Activated T-cell treated with anti-CD3 and anti-CD28 coated beads, Interleukin-2, amount 50 U/mL, for 4 hours (primary cell): Measurements from ENCODE around the gene SDR42E1. TPM values are rescaled to one million over a fixed set of nuclear protein-coding genes. Genes with fewer than 3 reads are reported as not detected.

Source experiments
- ATAC-seq, 2 donors: fragments of 200-7000 bp; cut with Tn5 transposase; one replicate each; pipeline ENCODE4 v1.10.0; 2021
- DNase-seq: peaks from one replicate; pipeline ENCODE4 v3.0.0-alpha.2; 2020
- H3K27me3 Mint-ChIP-seq: one replicate; pipeline ENCODE4 v1.8.0; 2021; ENCODE audit warnings: low read depth, mixed read lengths
- H3K36me3 Mint-ChIP-seq: one replicate; pipeline ENCODE4 v1.8.0; 2022; ENCODE audit warnings: mixed read lengths; ENCODE audit not compliant: insufficient read depth
- H3K4me1 Mint-ChIP-seq: one replicate; pipeline ENCODE4 v1.8.0; 2021; ENCODE audit warnings: low read depth, mixed read lengths
- H3K4me3 Mint-ChIP-seq: one replicate; pipeline ENCODE4 v1.8.0; 2021; ENCODE audit warnings: mild to moderate bottlenecking, moderate library complexity, mixed read lengths
- H3K9me3 Mint-ChIP-seq: one replicate; pipeline ENCODE4 v1.8.0; 2021; ENCODE audit warnings: mixed read lengths
- total RNA-seq, 3 donors: library from RNA; stranded (reverse); gene quantifications; one replicate each; pipeline ENCODE4 v1.2.1, GENCODE V29; 2021

Gene SDR42E1
- total RNA-seq, 3 donors from 2014 or later, result 2.0 to 5.7 (median 5.5) TPM

DNA sequence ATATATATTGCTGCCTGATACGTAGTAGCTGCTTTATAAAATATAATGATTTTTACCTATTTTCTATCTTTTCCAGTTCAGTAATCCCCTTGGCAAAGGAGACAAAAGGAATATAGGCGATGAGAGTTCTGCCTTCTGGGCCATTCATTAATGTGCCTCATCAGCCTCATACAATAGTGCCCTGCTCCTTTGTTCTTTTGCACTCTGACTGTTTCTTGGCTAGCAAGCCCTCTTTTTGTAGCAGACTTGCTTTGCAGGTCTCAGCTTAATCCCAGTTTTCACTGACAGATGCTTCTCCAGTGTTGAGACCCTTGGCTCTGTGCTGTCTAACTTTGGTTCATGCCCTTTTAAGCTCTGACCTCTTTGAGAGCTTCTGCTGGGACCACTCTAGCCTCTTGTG lies 34.2 kb upstream of the SDR42E1 start:
- no peak overlapping the region for H3K4me3 Mint-ChIP-seq
- no peaks in the 10 kb centered on the region for H3K36me3 Mint-ChIP-seq
- DNase-seq (no peak), ATAC-seq (no peak)
- H3K9me3 Mint-ChIP-seq, result no peaks in the 10 kb centered on the region
- peaks cover 5% of the 10 kb centered on the region for H3K27me3 Mint-ChIP-seq
- no peaks in the 10 kb centered on the region for H3K4me1 Mint-ChIP-seq

DNA sequence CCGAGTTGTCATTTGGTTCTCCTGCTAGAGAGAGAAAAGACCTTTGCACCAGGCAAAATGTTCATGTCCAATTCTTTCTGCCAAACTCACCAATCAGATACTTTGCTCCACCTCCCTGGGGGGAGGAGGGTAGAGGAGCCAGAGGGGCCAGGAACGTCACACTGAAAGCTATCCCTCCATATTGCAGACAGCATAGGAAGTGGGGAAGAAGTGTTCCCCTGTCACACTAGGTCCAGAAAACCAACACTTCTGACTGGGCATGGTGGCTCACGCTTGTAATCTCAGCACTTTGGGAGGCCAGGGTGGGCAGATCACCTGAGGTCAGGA lies 33.3 kb upstream of the SDR42E1 start:
- Mint-ChIP-seq H3K4me3 (no peak overlapping the region), H3K27me3 (peaks cover 5% of the 10 kb centered on the region), H3K9me3 (no peaks in the 10 kb centered on the region), H3K36me3 (no peaks in the 10 kb centered on the region), H3K4me1 (no peaks in the 10 kb centered on the region)
- no peak for DNase-seq
- no peak for ATAC-seq

DNA sequence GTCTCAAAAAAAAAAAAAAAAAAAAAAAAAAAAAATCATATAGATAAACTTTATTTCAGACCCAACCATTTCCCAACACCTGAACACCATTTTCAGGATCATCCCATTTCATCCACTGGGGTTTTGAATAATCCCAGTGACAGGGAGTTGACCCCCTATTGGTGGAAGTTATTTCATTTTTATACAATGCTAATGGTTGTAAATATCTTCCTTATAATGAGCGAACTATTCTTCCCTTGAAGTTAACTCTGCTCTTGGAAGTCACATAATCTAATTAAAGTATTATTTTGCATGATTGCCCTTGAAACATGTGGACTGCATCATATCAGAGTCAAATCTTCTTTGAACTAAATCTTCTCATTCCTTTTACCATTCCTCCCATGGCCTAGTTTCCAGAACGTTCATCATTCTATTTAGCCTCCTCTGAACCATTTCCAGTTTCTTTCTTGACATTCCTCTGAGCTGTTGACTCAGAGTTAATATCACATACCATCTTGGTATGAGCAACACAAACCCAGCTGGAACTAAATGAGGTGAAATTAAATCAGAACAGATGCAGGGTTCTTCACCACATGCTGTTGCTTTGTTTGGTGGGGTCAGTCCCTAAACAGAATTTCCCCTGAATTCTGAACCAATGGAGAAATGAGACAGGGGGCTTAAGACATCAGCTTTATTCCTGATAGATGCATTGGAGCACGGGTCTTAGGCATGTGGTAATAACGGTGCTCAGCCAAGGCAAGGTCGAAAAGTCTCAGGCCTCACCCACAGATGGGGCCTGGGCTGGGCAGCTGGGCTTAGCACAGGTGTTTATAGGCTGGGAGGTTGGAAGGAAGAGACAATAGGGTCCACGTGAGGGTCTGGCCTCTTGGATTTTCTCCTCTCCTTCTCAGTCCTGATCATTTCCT lies 32.7 kb upstream of the SDR42E1 start:
- Mint-ChIP-seq H3K9me3 (no peaks in the 10 kb centered on the region), H3K27me3 (peaks cover 7% of the 10 kb centered on the region), H3K4me3 (no peak overlapping the region), H3K36me3 (no peaks in the 10 kb centered on the region), H3K4me1 (no peaks in the 10 kb centered on the region)
- ATAC-seq, result no peak
- DNase-seq, result no peak

DNA sequence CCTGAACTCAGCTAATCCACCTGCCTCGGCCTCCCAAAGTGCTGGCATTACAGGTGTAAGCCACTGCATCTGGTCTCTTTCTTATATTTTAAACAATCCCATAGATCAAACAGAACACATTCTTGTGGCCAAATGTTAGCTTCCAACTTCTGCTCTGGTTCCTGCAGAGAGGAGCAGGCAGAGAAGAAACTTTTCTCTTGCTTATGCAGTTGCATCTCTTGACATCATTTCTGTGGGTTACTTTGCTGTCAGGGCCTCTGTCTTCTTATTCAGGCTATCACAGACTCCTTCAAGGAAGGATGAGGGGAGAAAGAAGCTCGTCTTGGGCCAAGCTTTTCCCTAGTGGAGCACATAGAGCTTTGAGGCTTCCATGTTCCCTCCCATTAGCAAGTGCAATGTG lies 31.6 kb upstream of the SDR42E1 start:
- no peak for DNase-seq
- Mint-ChIP-seq H3K4me1 (no peaks in the 10 kb centered on the region), H3K9me3 (no peaks in the 10 kb centered on the region), H3K36me3 (no peaks in the 10 kb centered on the region), H3K27me3 (peaks cover 10% of the 10 kb centered on the region), H3K4me3 (no peak overlapping the region)
- ATAC-seq, result no peak

DNA sequence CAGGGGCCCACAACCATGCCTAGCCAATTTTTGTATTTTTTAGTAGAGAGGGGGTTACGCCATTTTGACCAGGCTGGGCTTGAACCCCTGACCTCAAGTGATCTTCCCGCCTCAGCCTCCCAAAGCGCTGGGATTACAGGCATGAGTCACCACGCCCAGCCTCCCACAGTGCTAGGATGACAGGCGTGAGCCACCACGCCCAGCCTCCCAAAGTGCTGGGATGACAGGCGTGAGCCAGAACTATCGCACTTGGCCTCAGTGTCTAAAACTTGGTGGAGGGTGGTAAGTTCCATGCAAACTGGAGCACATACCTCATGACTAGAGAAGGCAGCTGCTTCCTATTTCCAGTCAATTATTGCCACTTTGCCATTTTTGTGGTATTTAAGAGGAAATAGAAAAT lies 30.9 kb upstream of the SDR42E1 start:
- ATAC-seq (no peak), DNase-seq (no peak)
- Mint-ChIP-seq H3K4me1 (no peaks in the 10 kb centered on the region), H3K4me3 (no peak overlapping the region), H3K9me3 (no peaks in the 10 kb centered on the region), H3K27me3 (peaks cover 7% of the 10 kb centered on the region), H3K36me3 (no peaks in the 10 kb centered on the region)

DNA sequence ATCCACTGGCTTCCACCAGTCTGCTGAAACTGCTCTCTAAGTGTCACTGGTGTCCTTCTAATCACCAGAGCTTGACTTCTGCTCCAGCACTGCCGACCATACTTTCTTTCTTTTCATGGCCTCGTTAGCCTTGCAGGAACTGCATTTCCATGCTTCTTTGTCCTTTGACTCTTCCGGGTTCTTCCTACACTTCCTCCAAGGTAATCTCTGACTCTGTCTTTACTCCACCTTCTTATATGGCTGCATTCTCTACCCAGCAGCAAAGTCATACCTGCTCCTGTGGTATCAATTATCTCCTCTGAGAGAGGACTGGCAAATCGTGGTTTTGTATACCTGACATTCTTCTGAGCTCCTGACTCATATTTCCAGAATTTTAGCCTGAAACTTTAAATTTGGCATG lies 30.3 kb upstream of the SDR42E1 start:
- ATAC-seq, result no peak
- H3K9me3 Mint-ChIP-seq, result no peaks in the 10 kb centered on the region
- peaks cover 5% of the 10 kb centered on the region for H3K27me3 Mint-ChIP-seq
- H3K36me3 Mint-ChIP-seq, result no peaks in the 10 kb centered on the region
- H3K4me3 Mint-ChIP-seq, result no peak overlapping the region
- no peak for DNase-seq
- no peaks in the 10 kb centered on the region for H3K4me1 Mint-ChIP-seq

DNA sequence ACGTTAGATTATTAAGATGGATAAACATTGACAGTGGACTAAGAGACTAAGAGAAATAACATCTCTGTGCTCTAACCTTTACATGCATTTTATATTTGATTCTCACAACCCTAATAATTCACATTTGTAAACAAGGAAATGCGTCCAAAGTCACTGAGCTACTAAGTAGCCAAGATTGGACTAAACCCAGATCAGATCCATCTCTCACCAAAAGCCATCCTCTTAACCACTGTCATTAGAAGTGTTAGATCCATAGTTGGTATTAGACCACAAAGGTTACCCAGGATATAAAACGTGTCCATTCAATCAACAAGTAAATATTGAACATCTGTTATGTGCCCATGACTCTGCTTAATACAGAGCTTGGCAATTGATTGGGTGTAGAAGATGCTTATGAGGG lies 29.0 kb upstream of the SDR42E1 start:
- H3K27me3 Mint-ChIP-seq, result peaks cover 6% of the 10 kb centered on the region
- ATAC-seq (no peak), DNase-seq (no peak)
- H3K4me1 Mint-ChIP-seq, result no peaks in the 10 kb centered on the region
- no peak overlapping the region for H3K4me3 Mint-ChIP-seq
- H3K9me3 Mint-ChIP-seq, result no peaks in the 10 kb centered on the region
- H3K36me3 Mint-ChIP-seq, result no peaks in the 10 kb centered on the region

DNA sequence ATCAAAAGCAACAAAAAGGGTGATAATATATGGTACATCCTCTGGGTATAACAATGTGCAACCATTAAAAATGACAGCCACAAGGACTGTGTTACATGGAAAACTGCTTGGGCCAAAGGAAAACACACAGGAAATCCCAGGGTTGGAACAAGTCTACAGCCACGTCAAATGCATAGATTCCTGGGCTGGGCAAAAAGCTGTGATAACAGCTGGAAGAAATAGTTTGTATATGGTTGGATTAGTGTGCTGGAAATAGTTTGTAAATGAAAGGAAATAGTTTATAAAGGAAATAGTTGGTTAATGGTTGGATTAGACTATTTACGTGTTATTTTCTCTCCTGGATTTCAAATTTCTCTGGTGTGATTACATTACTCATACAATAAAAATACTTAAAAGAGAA lies 26.4 kb upstream of the SDR42E1 start:
- Mint-ChIP-seq H3K9me3 (no peaks in the 10 kb centered on the region), H3K27me3 (peaks cover 11% of the 10 kb centered on the region), H3K4me3 (no peak overlapping the region), H3K36me3 (no peaks in the 10 kb centered on the region), H3K4me1 (no peaks in the 10 kb centered on the region)
- ATAC-seq (no peak), DNase-seq (no peak)

DNA sequence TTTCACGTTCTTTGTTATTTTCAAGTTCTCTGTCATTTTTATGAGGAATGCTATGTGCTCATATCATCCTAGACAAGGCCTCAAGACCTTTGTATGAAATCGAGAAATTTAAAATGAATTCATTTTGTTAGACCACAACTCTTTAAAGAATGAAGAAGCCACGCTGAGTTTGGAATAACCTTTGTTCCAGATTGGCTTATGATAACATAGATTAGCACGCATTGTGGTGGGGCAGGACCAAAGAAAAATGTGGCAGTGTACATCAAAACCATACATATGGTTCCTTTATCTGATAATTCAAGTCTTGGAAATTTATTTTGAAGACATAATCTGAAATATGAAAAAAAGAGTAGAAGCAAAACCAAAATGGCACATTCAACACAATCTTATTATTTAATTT lies 26.0 kb upstream of the SDR42E1 start:
- ATAC-seq (no peak), DNase-seq (no peak)
- Mint-ChIP-seq H3K4me3 (no peak overlapping the region), H3K27me3 (peaks cover 11% of the 10 kb centered on the region), H3K36me3 (no peaks in the 10 kb centered on the region), H3K9me3 (no peaks in the 10 kb centered on the region), H3K4me1 (no peaks in the 10 kb centered on the region)

DNA sequence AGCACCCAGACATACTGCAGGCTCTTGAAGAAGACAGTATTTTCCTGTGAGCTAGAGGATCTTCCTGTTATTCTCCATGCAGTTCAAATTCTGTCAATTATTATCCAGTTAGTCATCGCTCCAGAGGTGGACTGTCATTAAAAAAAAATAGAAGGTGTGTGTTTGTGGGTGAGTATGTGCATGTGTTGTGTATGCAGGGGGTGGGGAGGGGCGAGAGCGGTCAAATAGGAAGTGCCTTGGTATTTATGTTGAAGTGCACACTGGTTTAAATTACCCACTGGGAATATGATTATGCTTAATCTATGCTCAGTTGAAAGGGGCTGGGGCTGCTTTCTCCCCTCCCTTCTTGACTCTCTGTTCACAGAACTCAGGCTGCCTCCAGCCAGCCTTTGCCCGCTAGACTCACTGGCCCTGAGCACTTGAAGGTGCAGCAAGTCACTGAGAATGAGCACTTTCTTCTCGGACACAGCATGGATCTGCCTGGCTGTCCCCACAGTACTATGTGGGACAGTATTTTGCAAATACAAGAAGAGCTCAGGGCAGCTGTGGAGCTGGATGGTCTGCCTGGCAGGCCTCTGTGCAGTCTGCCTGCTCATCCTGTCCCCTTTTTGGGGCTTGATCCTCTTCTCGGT lies 23.8 kb upstream of the SDR42E1 start, which contains the start of gene HSD17B2:
HSD17B2 (plus strand) TSS at position 273 of the 632 bp plus-strand sequence; CDS start at position 445, 172 bp downstream.
- H3K4me3 Mint-ChIP-seq, result no peak within 1 kb of the TSS
- ATAC-seq (no peak), DNase-seq (no peak)
- no peaks in the 10 kb centered on the region for H3K36me3 Mint-ChIP-seq
- no peaks in the 10 kb centered on the region for H3K9me3 Mint-ChIP-seq
- H3K4me1 Mint-ChIP-seq, result no peaks in the 10 kb centered on the region
- H3K27me3 Mint-ChIP-seq, result peaks cover 11% of the 10 kb centered on the region

DNA sequence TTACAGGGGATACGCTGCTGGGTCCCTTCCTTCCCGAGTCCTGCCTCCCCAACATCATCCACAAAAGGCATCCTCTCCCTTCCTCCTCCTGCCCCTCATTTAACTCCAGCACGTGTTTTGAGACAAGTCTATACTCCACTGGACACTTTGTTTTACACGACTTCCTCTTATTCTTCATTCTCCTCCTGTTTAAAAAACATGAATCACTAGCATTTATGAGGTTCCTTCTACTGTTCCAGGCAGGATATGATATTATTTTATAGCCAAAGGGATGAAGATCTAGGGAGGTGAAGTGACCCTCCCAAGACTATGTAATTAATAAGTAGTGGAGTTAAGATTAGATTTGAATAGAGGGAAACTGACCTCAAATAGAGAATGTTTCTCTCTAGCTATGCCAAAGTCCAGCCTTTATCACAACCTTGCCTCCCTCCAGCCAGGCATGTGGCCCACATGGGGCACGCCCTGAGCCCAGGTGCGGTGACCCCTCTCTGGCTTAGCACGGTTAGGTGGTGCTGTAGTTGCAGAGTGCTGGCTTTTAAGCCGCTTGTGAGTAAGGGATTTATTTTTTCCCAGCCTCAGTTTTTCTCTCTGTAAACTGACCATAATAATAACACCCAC lies 22.5 kb upstream of the SDR42E1 start:
- Mint-ChIP-seq H3K9me3 (no peaks in the 10 kb centered on the region), H3K27me3 (peaks cover 8% of the 10 kb centered on the region), H3K4me1 (no peaks in the 10 kb centered on the region), H3K36me3 (no peaks in the 10 kb centered on the region), H3K4me3 (no peak overlapping the region)
- ATAC-seq, result no peak
- no peak for DNase-seq

DNA sequence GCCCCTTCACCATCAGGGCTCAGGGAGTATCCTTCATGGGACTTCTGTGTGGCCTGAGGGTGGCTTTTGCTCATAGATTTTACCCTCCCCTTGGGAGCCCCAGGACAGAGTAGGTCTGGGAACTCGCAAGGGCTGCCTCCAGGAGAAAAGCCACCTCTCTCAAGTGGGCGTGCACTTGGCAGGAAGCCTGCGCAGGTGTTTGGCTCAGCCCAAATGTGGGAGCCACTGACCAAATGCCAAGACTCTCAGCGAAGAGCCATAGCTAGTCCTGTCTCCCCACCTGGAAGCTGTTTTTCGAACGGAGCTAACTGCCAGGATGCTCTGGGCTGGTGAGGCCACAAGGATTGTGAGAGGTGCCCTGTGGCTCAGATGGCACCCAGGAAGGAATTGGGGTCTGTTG lies 21.7 kb upstream of the SDR42E1 start:
- no peaks in the 10 kb centered on the region for H3K4me1 Mint-ChIP-seq
- H3K9me3 Mint-ChIP-seq, result no peaks in the 10 kb centered on the region
- DNase-seq (no peak), ATAC-seq (no peak)
- no peaks in the 10 kb centered on the region for H3K36me3 Mint-ChIP-seq
- no peak overlapping the region for H3K4me3 Mint-ChIP-seq
- peaks cover 6% of the 10 kb centered on the region for H3K27me3 Mint-ChIP-seq

DNA sequence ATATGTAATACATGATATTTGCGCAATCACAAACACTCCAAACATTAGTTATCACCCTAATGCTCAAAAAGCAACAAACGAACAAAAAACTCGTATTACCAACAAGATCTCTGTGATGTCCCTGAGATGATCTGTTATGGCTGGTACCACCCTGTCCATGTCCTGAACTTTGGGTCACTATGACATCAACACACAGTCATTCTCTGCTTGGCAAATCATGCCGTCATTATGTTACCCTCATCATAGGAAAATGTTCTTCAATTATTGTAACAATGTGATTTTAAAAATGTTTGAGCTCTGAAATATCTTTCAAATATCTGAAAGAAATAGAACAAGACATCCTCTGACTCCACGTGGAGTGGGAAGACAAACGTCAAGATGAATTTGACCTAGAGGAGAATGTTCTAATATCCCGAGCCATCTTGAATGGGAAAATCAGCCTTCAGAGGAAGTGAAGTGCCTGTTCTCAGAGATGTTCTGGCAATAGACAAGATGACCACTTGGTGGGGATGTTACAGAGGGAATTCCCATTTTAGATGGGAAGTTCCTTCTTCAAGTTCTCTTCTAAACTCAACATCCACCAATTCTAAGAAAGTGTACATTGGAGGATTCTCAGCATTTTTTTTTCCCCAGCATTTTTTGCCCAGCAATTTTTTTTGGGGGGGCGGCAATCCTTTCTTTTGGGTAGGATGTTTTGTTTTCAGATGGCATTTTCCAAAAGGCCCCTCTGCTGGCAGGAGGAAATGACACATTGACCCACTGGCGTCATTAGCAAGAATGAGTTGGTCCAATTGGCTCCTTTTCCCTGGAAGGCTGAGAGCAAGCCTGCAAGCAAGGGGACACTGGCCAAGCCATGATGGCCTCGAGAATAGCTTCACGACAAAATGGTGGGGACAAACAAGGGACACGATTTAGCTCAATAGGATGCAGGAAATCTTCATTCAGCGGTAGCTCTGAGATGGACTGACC lies 20.1 kb upstream of the SDR42E1 start:
- no peak for DNase-seq

DNA sequence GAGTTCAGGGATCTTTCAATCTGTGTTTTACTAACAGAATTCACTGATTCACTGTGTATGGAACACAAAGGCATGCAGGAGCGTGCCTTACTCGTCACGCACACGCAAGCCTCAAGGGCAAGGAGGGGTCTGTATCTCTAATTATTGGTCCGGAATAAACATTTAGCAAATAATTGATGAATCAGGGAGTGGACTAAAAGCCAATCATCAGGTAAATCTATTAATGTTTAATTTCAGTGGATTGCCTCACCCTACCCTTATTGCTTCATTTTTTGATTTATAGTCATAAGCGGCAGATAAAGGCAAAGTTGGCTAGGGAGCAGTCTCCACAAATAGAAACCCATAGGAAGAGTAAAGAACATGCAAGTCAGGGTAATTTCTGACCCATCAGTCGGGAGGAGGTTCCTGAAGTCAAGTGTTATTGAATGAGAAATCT lies 16.4 kb upstream of the SDR42E1 start:
- Mint-ChIP-seq H3K36me3 (no peaks in the 10 kb centered on the region), H3K4me1 (no peaks in the 10 kb centered on the region), H3K27me3 (peaks cover 16% of the 10 kb centered on the region), H3K4me3 (no peak overlapping the region), H3K9me3 (no peaks in the 10 kb centered on the region)
- ATAC-seq, result no peak
- no peak for DNase-seq

More for the DNA sequence above, 20.1 kb upstream of the SDR42E1 start:
- no peaks in the 10 kb centered on the region for H3K9me3 Mint-ChIP-seq
- no peak overlapping the region for H3K4me3 Mint-ChIP-seq
- H3K27me3 Mint-ChIP-seq, result peaks cover 6% of the 10 kb centered on the region
- no peaks in the 10 kb centered on the region for H3K36me3 Mint-ChIP-seq
- no peak for ATAC-seq
- no peaks in the 10 kb centered on the region for H3K4me1 Mint-ChIP-seq
